ENCODE measurements around the gene ZNF124. TPM values are rescaled to one million over a fixed set of nuclear protein-coding genes. Genes with fewer than 3 reads are reported as not detected.

ZNF124 gene
- polyA plus RNA-seq, 1 donor from 2014 or later = 23.6 TPM

DNA sequence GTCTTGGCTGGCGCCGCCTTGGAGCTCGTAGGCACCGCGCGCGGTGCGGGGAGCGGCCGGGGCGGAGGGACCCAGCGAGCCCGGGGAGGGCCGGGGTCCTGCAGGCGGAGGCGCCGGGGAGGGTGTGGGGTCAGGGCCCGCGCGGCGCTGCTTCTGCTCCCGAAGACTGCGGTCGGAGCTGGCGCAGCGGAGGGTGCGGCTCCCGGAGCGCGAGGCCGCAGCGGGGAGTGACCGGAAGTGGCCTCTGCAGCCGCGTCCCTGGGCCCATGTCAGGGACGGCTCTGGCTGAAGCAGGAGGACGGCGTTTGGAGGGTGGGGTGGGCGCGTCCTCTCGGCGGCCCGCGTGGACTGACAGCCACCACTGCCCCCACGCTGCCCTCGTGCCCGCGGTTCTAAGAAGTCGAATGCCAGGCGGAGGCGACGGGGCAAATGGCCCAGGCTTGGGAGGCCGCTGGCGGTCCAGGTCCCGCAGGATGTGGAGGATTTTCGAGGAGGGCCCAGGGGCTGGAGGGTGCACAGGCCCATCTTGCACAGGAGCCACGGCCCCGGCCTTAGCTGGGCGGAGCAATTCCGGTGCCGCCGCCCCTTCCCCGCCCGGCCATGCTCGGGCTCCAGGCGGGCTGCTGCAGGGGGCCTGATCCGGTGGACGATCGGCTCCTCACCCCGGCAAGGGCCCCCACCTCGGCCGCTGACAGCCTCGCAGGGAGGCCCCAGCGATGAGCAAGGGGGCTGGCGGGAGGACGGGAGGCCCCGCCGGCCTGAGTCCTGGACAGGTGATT, 59.9 kb downstream of the ZNF124 start:
- peak; percentile 46 for TF ChIP-seq EZH2 (IDR thresholded peaks at IDR 0.05; ENCODE audit: borderline replicate concordance, insufficient read depth, low read length, poor library complexity, severe bottlenecking)
- TF ChIP-seq, protein P1, sequence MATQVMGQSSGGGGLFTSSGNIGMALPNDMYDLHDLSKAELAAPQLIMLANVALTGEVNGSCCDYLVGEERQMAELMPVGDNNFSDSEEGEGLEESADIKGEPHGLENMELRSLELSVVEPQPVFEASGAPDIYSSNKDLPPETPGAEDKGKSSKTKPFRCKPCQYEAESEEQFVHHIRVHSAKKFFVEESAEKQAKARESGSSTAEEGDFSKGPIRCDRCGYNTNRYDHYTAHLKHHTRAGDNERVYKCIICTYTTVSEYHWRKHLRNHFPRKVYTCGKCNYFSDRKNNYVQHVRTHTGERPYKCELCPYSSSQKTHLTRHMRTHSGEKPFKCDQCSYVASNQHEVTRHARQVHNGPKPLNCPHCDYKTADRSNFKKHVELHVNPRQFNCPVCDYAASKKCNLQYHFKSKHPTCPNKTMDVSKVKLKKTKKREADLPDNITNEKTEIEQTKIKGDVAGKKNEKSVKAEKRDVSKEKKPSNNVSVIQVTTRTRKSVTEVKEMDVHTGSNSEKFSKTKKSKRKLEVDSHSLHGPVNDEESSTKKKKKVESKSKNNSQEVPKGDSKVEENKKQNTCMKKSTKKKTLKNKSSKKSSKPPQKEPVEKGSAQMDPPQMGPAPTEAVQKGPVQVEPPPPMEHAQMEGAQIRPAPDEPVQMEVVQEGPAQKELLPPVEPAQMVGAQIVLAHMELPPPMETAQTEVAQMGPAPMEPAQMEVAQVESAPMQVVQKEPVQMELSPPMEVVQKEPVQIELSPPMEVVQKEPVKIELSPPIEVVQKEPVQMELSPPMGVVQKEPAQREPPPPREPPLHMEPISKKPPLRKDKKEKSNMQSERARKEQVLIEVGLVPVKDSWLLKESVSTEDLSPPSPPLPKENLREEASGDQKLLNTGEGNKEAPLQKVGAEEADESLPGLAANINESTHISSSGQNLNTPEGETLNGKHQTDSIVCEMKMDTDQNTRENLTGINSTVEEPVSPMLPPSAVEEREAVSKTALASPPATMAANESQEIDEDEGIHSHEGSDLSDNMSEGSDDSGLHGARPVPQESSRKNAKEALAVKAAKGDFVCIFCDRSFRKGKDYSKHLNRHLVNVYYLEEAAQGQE (IDR thresholded peaks at IDR 0.05; ENCODE audit: borderline replicate concordance) = no peak
- Histone ChIP-seq H3K9ac (ENCODE audit: low read length) (peak overlapping the region; percentile 49), H3F3A (ENCODE audit: insufficient read depth, low read length, poor library complexity, severe bottlenecking) (no peaks in the 10 kb centered on the region), H3K27ac (ENCODE audit: low read length) (no peak overlapping the region), H3K4me2 (ENCODE audit: low read length) (no peak overlapping the region), H3K79me2 (replicated peaks; ENCODE audit: insufficient read depth, low read length) (no peaks in the 10 kb centered on the region), H3K4me3 (ENCODE audit: low read length) (peak overlapping the region; percentile 67), H3K36me3 (ENCODE audit: insufficient read depth, low read length) (no peaks in the 10 kb centered on the region), H3K9me3 (ENCODE audit: low read length) (no peaks in the 10 kb centered on the region), H4K20me1 (ENCODE audit: insufficient read depth) (no peaks in the 10 kb centered on the region), H3K9me2 (ENCODE audit: insufficient read depth, low read length) (no peaks in the 10 kb centered on the region), H3K27me3 (ENCODE audit: insufficient read depth, low read depth, low read length) (peaks cover 20% of the 10 kb centered on the region), H2AFZ (ENCODE audit: low read depth, low read length) (no peak overlapping the region)

DNA sequence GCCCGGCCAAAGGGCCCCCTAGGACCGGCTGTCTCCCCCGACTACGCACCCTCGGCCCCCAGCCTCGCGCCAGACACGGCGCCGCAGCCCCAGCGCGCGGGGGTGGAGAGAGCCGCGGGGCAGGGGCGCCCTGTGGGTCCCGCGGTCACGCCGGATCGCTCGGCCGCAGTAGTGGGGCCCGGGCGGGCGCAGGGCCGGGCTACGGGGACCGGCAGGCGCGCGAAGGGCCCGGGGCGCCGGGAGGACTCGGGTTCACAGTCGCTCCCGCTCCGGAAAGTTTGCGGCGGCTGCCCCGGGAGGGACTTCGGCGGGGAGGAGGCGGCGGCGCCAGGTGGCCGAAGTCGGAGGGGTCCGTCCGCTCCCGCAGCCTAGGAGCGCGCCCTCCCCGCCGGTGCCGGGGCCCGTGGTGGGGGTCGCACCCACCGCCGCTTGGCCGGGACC, 60.5 kb downstream of the ZNF124 start:
- H3K4me3 ChIP-seq (ENCODE audit: low read length) = peak overlapping the region; percentile 67
- no peak overlapping the region for H3K4me2 ChIP-seq (ENCODE audit: low read length)
- peaks cover 20% of the 10 kb centered on the region for H3K27me3 ChIP-seq (ENCODE audit: insufficient read depth, low read depth, low read length)
- no peaks in the 10 kb centered on the region for H3K9me2 ChIP-seq (ENCODE audit: insufficient read depth, low read length)
- H3K27ac ChIP-seq (ENCODE audit: low read length) = no peak overlapping the region
- H2AFZ ChIP-seq (ENCODE audit: low read depth, low read length) = no peak overlapping the region
- H3F3A ChIP-seq (ENCODE audit: insufficient read depth, low read length, poor library complexity, severe bottlenecking) = no peaks in the 10 kb centered on the region
- TF ChIP-seq, protein P2, sequence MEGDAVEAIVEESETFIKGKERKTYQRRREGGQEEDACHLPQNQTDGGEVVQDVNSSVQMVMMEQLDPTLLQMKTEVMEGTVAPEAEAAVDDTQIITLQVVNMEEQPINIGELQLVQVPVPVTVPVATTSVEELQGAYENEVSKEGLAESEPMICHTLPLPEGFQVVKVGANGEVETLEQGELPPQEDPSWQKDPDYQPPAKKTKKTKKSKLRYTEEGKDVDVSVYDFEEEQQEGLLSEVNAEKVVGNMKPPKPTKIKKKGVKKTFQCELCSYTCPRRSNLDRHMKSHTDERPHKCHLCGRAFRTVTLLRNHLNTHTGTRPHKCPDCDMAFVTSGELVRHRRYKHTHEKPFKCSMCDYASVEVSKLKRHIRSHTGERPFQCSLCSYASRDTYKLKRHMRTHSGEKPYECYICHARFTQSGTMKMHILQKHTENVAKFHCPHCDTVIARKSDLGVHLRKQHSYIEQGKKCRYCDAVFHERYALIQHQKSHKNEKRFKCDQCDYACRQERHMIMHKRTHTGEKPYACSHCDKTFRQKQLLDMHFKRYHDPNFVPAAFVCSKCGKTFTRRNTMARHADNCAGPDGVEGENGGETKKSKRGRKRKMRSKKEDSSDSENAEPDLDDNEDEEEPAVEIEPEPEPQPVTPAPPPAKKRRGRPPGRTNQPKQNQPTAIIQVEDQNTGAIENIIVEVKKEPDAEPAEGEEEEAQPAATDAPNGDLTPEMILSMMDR (IDR thresholded peaks at IDR 0.05; ENCODE audit: poor library complexity, severe bottlenecking) = no peak
- TF ChIP-seq POLR2AphosphoS5 (IDR thresholded peaks at IDR 0.05) (no peak), EZH2 (IDR thresholded peaks at IDR 0.05; ENCODE audit: borderline replicate concordance, insufficient read depth, low read length, poor library complexity, severe bottlenecking) (no peak), SMC3 (conservative IDR thresholded peaks at IDR 0.05; ENCODE audit: poor library complexity) (no peak), MXI1 (conservative IDR thresholded peaks at IDR 0.05; ENCODE audit: poor library complexity, severe bottlenecking) (no peak), TAF1 (IDR thresholded peaks at IDR 0.05; ENCODE audit: low read depth) (no peak), EP300 (conservative IDR thresholded peaks at IDR 0.05; ENCODE audit: poor library complexity, severe bottlenecking) (no peak), RAD21 (conservative IDR thresholded peaks at IDR 0.05) (no peak)
- TF ChIP-seq, protein P1 (IDR thresholded peaks at IDR 0.05; ENCODE audit: borderline replicate concordance) = no peak
- peak overlapping the region; percentile 49 for H3K9ac ChIP-seq (ENCODE audit: low read length)
- H3K9me3 ChIP-seq (ENCODE audit: low read length) = no peaks in the 10 kb centered on the region
- H3K36me3 ChIP-seq (ENCODE audit: insufficient read depth, low read length) = no peaks in the 10 kb centered on the region
- no peaks in the 10 kb centered on the region for H3K79me2 ChIP-seq (replicated peaks; ENCODE audit: insufficient read depth, low read length)
- no peaks in the 10 kb centered on the region for H4K20me1 ChIP-seq (ENCODE audit: insufficient read depth)

Measured in neural cell (in vitro differentiated cells).